HG03025 (cell line): Measurements from ENCODE around the gene TXN2.
"Not testable (repeated sequence)": the region's sequence is repeated elsewhere in the genome, so short reads cannot be mapped to it uniquely, and the experiment has no call there.

ENCODE experiments used
- ATAC-seq: cut with Tn5 transposase; IDR thresholded peaks from one replicate; pipeline ENCODE4 v1.9.1; 2021; ENCODE audit warnings: mild to moderate bottlenecking, moderate library complexity; ENCODE audit not compliant: unreplicated experiment, low FRiP score

TXN2 gene, protein sequence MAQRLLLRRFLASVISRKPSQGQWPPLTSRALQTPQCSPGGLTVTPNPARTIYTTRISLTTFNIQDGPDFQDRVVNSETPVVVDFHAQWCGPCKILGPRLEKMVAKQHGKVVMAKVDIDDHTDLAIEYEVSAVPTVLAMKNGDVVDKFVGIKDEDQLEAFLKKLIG

DNA sequence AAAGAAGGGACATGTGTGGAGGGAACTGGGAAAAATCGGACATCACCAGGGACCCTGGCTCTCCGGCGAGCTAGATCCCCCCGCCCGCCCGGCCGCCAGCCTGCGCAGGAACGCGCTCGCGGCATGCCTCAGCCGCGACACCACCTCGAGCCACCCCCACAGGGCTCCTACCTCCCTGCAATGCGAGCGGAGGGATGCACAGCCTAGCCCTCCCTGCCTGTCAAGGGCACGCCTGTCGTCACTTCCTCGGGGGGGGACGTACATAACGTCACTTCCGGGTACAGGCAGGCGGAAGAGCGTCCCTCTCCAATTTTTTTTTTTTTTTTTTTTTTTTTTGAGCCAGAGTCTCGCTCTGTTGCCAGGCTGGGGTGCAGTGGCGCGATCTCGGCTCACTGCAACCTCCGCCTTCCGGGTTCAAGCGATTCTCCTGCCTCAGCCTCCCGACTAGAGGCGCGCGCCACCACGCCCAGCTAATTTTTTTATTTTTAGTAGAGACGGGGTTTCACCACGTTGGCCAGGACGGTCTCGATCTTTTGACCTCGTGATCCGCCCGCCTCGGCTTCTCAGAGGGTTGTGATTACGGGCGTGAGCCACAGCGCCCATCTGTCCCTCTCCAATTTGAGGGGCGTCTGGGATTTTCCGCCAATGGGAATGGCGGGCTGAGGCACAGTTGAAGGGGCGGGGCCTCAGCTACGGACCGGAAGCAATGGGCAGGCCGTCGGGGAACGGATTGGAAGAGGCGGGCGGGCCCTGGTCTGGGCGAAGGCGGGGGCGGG, at the start of gene TXN2:
Gene TXN2, minus strand, starts transcription at position 248 of the 776 bp plus-strand sequence. CDS start 803 bp downstream, outside the sequence.
- peak; percentile 87 for ATAC-seq

DNA sequence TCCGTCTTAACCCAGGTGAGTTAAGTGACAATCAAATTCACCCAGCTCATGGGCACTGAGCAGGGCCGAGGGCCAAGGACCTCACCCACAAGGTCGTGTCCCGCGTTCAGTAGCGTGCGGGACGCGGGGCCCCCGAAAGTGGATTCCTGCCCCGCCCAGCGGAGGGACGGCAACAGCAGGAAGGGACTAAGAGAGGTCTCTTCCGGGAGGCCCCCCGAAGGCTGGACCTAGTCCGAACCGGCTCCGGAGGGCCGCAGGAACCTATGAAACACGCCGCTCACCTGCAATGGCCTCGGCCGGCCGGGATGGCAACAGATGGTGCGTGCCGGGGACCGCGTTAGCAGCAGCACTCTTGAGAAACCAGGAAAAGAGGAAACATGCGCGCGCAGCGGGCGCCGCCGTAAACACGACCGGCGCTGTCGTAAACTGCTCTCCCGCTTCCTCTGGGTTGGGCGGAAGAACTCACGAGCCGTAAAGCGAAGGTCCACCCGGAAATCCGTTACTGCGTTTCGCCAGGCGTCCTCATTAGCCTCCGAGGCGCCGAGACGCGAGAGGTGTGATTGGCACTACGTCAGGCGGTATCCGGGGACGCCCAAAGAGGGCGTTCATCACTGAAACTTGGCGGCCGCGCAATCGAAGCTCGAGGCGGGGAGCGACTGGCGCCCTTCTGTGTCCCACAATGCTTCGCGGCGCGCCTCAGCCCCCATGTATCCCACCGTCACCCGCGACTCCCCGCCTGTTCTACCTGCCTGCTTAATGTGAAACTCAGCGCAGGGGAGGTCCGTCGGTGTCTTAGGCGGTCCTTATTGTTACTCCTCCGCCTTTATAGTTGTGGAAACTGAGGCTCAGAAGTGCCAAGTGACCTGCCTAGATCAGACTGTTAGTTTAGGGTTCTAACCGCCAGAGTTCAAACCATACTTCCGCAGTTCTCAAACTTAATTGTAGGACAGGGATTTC, 47.6 kb upstream of the TXN2 start, which contains the start of gene EIF3D:
Gene EIF3D, minus strand, starts transcription at position 372 of the 957 bp plus-strand sequence. CDS start 3,045 bp downstream, outside the sequence.
- ATAC-seq: peak; percentile 94

DNA sequence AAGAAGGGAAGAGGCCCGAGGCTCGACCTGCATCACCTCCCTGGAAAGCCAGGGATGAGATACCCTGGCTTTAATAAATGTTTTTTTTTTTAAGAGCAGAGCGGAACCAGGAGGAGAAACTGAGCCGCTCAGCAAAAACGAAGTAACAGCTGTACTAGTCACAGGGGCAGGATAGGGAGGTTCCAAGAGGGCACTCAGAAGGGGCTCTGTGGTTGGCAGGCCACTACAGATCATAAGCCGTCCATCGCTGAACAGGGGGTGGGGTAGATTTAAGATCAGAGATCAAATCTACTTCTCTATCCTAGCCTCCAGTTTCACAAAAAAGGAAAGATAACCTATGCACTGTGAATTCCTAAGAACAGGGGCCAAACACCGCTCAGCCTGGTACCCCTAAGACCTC, 46.9 kb upstream of the TXN2 start:
- ATAC-seq: no peak

DNA sequence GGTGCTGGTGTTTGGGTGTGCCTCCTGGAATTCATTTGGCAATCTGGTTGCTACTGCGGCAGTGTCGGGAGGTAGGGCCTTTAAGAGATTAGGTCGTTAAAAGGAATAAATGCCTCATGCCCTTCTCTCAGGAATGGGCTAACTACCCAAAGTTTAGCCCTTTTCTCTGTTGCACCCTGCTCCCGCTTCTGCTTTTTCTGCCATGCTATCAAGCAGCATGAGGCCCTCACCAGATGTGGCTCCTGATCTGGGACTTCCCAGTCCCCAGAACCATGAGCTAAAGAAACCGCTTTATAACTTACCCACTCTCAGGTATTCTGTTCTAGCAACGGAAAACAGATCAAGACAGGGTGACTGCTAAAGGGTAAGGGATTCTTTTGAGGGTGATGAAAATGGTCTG, 41.2 kb upstream of the TXN2 start:
- ATAC-seq: no peak

DNA sequence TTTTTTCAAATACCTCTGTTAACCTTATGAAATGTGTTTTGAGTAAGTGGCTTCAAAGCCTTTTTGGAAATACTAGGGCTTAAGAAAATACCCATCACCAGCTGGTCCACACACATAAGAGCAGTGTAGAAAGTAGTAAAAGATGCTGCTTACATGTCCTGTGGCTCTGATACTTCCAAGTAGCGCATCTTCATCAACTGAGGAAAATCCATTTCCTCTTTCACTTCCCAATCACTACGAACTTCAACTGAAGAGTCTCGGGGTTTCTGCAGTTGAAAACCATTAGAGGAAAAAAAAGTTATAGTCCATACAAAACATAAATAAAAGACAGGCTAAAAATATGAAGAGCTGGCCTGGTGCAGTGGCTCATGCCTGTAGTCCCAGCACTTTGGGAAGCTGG, 39.0 kb upstream of the TXN2 start:
- no peak for ATAC-seq

DNA sequence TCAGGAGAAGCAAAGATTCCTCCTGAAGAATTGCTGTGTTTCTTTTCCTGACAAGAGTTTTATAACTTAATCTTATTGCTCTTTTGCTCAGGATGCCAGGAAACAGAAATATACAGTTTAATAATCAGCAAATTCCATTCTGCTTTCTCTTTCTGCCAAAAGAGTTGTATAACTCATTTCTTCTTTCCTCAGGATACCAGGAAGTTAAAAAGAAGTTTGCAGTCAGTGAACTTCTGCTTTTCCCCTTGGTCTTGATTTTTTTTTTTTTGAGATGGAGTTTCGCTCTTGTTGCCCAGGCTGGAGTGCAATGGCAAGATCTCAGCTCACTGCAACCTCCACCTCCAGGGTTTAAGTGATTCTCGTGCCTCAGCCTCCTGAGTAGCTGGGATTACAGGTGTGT, 38.5 kb upstream of the TXN2 start:
- ATAC-seq: not testable (repeated sequence)

DNA sequence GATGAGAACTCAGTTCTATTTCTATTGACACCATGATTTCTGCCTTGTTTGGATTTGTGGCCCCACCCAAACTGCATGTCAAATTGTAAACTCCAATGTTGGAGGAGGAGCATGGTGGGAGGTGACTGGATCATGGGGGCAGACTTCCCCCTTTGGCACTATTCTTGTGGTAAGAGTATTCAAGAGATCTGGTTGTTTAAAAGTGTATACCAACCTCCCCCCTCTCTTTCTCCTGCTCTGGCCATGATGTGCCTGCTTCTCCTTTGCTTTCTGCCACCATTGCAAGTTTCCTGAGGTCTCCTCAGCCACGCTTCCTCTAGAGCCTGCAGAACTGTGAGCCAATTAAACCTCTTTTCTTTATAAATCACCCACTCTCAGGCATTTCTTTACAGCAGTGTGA, 33.3 kb upstream of the TXN2 start:
- no peak for ATAC-seq

DNA sequence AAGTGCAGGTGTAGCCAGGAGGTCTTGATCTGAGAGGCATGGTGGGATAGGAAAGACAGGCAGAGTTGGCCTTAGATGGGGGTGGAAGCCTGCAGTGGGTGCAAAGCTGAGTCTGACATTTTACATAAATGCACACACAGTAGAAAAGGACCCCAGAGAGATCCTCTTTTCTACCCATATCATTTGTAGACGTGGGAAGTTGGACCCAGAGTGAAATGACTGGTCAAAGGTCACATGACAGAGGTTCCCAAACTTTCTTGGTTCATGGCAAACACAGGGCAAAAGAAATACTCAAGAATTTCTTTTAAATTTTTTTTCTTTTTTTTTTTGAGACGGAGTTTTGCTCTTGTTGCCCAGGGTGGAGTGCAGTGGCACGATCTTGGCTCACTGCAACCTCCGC, 31.6 kb upstream of the TXN2 start:
- ATAC-seq: no peak

DNA sequence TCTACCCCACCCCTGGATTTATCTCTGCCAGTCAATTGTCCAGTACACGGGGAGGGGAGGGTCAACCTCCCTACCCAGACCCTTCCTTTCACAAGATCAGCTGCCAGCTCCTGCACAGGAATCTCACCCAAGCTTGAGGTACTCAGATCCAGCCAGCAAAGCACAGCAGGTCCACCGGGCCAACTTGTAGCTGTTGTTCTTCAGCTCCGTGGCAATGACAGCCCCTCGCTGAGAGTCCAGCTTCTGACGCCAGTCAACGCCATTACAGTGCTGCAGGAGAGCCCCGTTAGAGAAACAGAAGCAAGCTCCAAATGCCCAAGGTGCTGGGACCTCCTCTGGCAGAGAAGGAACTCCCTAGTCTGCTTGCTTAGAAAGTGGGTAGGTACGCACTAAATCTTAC, 30.9 kb upstream of the TXN2 start:
- no peak for ATAC-seq

DNA sequence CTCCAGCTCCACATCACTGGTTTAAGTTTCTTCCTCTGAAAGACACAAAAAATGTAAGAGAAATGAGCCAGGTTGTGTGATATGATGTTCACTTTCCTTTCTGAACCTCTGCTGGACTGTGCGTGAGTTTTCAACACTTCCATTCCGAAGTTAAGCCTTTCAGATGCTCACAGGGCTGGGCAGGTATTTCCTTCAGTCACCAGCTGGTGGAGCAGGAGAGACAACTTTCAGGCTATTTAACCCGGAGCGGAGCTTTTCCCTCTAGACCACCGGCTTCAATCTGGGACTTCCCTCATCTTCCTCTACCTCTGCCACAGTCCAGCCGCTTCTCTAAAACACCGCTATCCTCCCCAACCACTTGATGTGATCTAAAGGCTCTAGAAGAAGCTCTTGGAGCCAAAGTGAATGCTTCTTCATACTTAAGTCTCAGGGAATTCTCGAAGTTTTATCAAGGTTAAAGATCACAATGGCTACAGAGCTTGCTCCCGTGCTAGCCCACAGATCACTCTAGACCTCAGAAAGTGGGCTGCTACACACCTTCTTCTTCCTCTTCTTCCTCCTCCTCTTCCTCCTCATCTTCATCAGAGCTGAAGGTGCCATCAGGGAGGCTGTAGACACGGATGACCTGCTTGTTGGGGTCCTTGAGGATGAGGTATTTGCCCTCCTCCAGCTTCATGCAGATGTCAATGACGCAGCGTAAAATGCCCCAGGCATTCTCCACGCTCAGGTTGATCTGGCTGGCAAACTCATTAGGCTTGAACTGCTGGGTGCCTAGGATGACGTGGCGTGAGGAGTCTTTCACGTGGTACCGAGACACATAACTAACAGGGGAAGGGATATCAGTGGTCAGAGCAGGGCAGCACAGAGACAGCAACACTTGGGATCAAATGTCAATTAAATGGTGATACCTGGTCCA, 29.8 kb upstream of the TXN2 start:
- ATAC-seq: no peak

DNA sequence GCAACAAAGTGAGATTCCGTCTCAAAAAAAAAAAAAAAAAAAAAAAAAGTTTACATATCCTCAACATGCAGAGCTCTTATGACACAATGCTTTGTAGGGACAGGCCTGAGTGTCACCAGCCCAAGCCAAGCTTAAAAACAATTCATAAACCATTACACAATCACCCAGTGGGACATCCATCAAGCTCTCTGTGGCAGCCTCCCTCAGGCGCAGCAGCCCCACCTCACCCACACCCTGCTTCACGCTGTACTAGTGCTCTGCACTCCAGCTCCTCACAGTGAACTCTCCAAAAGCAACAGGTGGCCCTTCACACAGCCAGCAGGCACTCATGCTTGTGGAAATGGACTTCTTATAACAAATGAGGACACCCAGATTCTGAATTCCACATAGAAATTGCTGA, 28.9 kb upstream of the TXN2 start:
- ATAC-seq: no peak

DNA sequence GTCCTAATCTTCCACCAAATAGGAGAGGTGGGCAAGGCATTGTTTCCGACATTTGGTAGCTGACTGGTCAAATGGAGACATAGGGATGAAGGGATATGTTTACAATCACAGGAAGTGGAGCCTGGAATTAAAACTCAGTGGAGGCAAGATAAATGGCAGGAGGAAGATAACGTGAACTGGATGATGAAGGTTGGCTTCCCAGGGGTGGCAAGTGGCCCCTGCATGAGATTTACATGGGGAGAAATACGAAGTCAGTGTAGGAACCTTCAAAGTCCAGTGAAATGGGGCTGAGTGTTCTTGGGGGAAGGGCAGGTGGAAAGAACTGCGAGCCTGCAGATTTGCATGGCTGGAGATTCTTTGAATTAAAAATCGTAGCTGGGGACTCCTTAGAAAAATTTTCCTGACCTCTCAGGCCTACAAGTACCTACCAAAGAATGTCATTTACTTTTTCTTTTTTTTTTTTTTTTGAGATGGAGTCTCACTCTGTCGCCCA, 26.1 kb upstream of the TXN2 start:
- ATAC-seq: no peak

DNA sequence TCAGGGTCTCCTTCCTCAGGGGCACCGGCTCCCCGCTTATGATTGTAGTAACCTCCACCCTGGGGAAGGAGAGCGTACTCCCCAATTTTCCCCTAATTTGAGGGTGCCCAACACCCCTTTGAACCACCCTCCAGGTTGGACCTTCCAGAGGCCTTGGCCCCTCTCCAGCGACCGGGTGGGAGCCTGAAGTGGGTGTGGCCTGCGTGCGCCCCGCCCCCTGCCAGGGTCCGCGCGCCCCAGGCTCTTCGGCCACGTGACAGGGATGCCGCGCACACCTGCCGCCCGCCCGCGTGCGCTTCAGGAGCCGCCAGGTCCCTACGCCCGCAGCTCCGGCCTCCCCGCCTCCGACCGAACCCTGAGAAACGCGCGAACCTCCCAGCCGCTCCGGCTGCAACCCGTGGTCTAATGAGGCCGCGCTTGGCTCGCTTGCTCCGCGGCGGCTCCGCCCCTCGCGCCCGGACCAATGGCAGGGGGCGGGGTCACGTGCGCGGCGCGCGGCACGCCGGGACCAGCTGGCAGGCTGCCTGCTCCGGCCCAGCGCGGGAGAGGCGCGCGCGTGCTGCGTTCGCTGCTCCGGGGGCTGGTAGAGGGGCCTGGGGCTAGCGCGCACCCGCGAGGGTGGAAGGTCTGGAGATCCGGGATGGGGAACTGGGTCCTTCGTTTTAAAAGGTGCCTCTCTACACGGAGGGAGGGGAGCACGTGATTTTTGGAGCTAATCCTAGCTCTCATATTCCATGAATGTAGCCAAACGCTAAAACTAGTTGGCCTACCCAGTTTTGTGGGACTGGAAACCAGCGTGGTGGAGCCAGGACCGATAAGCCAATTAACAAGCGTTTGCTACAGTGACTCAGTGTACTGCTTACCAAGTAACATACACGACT, 25.4 kb upstream of the TXN2 start, which contains the start of gene FOXRED2:
Gene FOXRED2, minus strand, starts transcription at position 404 of the 881 bp plus-strand sequence. CDS start 618 bp downstream, outside the sequence.
- ATAC-seq: no peak

DNA sequence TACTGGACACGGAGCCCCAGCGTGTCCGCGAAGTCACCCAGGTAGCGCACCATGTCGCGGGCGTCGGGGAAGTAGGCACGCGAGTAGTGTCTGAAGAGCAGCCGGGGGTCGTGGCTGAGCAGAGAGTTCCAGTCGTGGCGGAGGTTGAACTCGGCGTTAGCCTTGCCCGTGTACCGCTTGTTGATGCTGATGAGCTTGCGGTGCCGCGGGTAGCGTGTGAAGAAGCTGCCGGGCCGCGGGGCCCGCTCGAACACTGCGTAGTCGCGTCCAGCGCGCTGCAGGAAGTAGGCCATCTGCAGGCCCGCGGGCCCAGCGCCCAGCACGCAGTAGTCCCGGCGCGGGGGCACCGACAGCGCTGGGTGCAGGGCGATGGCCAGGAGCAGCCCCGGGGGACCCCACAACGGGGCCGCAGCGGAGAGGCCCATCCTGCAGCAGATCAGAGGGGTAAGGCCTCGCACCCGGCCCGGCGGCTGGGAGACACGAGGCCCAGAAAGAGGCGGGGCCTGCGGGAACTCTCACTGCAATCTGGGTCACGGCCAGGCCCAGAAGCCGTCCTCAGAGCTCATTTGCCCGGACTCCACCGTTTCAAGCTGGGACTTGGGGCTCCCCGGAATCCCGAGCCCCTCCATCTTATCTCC, 24.7 kb upstream of the TXN2 start:
- ATAC-seq: no peak

DNA sequence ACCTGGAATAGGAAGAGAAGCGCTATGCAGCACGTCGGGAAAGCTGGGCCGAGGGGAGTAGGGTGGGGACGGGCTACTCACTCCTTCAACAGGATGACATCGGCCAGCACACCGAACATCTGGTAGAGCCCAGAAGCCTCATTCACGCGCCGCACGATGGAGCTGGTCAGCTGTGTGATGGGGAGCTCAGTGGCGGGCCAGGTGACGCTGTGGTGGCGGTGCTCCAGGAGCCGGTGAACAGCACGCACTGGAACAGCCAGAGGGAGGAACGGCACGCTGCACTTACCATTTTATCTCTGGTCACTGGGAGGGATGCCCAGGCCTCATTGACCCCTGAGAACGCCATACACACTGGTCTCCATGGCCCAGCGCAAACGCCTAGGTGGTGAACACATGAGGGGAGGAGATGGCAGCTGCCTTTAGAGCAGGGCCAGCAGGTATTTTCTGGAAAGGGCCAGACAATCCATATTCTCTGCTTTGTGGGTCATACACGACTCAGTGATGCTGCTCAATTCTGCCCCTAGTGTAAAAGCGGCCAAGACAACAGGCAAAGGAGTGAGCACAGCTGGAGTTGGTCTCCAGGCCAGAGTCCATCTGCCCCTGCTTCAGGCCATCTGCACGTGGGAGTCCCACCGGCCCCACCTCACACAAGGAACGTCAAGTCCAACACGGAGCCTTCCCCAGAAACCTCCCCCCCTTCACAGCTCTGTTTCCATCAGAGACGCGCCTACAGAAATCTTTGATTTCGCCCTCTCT, 16.6 kb upstream of the TXN2 start:
- no peak for ATAC-seq

DNA sequence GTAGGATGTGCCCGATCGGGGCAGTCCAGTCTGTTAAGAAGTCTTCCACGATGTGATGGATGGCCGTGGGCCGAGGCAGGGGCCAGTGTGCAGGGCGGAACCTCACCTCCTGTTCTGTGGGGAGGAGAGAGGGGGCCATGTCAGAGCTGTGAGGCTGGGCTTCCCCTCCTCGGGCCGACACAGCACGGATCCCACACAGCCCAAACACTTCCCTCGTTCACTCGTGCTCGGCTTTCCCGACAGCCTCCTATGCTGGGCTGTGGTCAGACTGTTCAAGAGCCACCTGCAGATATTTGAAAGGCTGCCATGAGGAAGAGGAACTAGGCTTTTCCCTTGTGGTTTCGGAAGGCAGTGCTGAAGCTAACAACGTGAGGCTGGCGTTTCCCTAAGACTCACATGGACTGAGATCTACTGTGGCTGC, 12.3 kb upstream of the TXN2 start:
- ATAC-seq: no peak

DNA sequence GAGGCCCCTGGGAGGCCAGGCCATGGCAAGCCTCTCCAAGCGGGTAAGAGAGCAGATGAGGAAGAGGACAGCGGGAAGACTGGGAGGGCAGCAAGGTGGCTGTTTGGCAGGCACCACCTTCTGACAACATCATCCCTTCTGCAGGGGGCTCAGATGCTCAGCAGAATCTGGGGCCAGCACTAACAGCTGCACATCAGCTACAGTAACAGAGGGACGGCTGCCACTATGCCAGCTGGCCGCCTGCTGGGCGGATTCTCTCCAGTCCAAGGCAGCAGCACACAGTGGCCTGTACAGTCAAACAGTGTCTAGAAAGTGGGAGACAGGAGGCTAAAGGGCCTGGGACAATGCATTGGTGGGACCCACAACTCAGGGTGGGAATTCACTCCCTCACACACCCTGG, 10.7 kb upstream of the TXN2 start:
- no peak for ATAC-seq

DNA sequence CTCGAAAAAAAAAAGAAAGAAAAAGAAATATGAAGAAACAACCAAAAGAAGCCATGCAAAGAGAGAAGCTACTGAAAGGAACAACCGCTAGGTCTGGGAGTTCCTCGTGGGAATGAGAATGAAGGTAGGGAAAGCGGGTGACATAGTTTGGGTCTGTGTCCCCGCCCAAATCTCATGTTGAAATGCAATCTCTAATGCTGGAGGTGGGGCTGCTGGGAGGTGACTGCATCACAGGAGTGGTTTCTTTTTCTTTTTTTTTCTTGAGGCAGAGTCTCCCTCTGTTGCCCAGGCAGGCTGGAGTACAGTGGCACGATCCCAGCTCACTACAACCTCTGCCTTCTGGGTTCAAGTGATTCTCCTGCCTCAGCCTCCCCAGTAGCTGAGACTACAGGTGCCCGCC, 9.7 kb upstream of the TXN2 start:
- ATAC-seq: no peak
